HG03378 (cell line): Measurements from ENCODE around the gene DENND5A.
"Not testable (repeated sequence)": the region's sequence is repeated elsewhere in the genome, so short reads cannot be mapped to it uniquely, and the experiment has no call there.

ENCODE experiments used
- ATAC-seq: cut with Tn5 transposase; IDR thresholded peaks from one replicate; pipeline ENCODE4 v1.9.1; 2021; ENCODE audit warnings: mild to moderate bottlenecking, moderate library complexity; ENCODE audit not compliant: unreplicated experiment

Gene DENND5A

DNA sequence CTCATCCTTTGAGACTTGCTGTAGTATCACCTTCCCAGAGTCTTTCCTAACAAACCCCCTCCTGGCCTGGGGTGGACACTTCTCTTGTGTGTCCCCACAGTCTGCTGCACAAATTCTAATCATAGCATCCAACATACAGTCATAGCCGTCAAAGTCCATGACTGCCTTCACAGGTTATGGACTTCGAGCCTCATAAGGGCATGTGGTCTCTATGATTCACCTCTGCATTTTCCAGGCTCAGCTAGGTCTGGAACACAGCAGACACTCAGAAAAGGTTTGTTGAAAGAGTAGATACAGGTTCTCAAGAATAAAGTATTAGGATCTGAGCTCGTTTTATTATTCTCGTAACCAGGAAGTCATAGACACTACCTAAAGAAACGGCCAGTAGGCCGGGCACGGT lies 160.6 kb downstream of the DENND5A start:
- ATAC-seq = no peak

DNA sequence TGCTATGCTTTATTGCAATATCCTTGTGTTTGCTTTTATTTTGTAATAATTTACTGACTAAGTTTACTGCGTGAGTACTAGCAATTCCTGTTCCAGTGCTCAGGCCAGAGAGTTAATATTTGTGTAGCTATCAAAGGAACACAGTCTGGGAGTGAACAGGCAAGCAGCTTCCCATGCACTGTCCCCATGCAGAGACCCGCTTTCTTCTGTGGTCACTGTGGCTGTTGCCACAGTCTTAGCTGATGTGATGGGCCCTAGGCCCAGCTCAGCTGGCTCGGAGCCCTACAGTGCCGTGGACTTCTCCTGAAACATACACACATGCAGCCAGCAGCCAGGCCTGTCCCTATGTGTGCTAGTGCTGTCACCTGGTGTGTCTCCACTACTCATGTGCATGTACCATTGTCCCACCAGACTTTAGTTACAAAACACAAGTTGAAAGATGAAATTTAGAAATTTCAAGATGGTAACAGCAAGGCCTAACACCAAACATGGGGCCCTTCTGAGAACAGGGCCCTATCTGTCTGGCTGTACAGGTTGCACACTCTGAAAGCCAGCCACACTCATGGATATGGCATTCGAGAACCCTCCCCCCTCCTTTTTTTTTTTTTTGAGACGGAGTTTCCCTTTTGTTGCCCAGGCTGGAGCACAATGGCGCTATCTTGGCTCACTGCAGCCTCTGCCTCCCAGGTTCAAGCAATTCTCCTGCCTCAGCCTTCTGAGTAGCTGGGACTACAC lies 161.4 kb downstream of the DENND5A start:
- no peak for ATAC-seq

GRCh38 chr11:9099617-9100016 lies 165.5 kb downstream of the DENND5A start:
- no peak for ATAC-seq

DNA sequence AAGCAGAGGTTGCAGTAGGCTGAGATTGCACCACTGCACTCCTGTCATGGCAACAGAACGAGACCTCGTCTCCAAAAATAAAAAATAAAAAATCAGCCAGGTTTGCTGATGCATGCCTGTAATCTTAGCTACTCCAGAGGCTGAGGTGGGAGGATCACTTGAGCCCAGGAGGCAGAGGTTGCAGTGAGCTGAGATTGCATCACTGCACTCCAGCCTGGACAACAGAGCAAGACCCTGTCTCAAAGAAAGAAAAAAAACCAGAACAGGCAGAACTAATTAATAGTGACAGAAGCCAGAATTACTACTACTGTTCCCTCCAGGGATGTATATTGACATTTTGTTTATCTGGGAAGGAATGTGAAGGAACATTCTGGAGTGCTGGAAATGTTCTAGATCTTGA lies 166.7 kb downstream of the DENND5A start:
- ATAC-seq = not testable (repeated sequence)

- not testable (repeated sequence) for ATAC-seq
Observed at GRCh38 chr11:9097186-9097943, 167.8 kb downstream of the DENND5A start.

- no peak for ATAC-seq
Observed at GRCh38 chr11:9096427-9096826, 168.7 kb downstream of the DENND5A start.

GRCh38 chr11:9095421-9095820 lies 169.7 kb downstream of the DENND5A start:
- ATAC-seq = no peak

GRCh38 chr11:9094420-9094819 lies 170.7 kb downstream of the DENND5A start:
- ATAC-seq = no peak

DNA sequence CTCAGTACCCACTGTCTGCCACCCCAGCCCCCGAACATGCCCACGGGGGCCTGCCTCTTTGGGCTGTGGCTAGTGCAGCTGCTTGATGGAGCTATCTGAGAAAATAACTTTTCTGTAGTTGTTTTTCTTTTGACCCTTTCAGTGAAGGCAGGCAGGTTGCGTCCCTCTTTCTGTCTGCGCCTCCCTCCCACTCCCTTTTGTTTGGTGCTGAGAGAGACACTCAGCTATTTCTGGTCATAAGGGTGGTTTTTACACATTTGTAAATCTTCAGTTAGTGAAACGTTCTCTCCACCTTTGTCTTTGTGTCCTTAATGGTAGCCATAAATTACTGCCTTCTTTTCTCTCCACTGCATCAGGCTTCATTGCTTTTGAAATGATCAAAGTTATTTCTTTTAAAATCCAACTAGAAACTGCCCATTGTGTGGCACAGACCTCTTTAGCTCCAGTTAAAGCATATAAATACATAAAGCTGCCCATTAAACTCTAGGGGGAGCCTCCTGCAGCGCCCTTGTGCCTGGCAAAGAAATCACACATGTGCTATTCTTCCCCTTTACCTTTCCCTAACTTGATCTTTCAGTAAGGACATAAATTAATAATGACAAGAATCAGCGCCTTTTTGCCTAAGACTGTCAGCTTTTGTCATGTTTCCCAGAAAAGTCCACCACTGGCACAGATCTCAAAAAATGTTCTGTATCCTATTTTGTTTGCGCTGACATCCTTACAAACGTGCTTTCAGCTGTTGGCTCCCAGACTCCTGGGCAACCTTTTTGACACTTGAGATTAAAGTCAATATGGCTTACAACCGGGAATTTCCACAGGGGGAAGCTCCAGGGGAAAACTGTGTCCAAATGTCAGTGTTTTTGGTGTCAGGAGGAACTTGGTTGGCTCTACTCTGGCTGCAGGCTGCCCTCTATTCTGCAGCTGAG lies 172.0 kb downstream of the DENND5A start:
- ATAC-seq = no peak

GRCh38 chr11:9092072-9092471 lies 173.1 kb downstream of the DENND5A start:
- ATAC-seq = no peak

DNA sequence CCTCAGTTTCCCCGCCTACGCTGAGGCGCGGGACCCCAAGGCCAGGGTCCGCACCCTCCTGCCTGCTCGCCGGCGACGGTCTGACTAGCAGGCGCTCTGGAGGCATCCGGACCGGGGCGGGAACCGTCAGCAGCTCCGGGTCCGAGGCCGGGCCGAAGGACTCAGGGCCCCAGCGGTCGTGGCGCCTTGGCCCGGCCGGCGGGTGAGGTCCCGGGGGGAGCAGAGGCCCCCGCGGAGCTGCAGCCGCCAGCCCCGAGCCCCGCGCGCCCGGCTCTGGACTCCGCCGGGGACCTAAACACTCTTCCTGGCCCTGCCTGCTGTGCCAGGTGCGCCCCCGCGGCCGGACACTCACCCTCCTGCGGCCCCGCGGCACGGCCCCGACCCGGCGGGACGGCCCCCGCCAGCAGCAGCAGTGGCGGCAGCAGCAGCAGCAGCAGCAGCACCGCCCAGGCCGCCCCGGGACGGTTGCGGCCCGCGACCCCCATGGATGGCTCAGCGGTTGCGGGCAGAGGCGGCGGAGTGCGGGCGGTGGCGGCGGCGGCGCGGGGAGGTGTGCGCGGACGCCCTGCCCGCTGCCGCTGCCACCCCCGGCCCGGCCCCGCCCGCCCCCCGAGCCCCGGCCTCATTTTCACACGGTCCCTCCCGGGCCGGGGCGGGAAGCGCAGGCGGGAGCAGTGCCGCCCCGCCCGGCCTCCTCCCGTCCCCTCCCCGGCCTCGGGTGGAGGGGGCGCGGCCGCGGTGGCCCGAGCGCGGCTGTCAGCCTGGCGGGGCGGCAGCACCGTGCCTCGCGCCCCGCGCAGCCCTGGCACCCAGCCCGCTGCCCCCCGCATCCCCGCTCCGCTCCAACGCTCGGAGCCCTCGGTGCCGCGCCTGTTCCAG lies 173.9 kb downstream of the DENND5A start, which contains the start of gene SCUBE2:
SCUBE2 (minus strand) TSS at position 556 of the 879 bp plus-strand sequence; CDS start at position 485, 71 bp downstream.
- ATAC-seq = no peak

DNA sequence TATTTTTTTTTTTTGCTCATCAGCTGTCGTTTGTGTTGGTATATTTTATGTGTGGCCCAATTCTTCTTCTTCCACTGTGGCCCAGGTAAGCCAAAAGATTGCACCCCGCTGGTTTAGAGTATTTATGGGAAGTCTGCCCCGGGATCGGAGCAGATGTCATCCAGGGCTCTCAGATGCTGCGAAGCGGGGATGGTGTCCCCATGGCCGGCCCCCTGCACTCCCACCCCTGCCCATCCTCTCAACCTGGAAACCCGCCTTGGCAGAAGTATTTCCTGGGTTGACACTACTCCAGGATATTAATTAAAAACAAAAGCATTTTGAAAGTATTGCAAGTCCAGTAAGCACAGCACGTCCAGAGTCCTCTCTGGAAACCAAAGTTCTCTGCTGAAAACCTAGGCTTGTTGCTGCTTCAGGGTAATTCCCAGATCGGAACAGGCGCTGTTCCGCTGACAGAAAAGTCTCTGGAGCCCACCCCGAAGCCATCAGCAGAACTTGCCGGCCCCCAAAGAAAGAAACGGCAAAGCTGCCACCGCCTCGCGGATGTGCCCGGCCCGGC lies 174.6 kb downstream of the DENND5A start:
- ATAC-seq = no peak

DNA sequence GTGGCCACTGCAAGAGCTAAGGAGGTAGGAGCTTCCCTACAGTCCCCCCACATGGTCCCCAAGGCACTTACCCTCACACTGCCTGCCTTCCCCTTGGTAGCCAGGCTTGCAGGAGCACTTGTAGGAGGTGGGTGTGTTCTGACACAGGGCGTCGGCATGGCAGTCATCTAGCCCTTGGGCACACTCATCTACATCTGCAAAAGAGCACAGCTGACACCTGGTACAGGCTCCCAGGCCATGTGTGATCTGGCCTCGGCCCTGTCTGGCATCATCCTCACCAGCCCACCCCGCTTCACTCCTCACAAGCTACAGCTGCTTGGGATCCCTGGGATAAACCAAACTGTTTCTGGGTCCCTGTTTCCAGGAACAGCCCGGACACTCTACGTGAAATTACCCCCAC lies 175.5 kb downstream of the DENND5A start:
- ATAC-seq = no peak

DNA sequence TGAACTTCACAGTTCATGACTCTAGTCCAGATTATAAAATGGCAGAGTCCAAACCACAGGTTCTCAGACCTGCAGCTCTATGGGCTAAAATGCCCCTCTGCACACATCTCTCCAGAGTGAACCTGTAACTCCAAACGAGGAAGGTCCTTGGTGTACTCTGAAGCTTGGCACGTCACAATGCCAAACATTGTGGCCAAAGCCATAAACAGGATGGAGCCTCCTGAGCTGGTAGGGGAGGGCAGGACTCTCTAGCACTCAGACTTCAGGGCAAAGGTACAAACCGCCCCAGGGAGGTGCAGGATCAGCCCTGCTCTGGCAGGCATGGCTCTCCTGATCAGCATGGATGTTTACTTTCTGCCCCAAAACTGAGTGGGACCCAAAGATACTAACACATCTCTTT lies 176.1 kb downstream of the DENND5A start:
- no peak for ATAC-seq
